Tibial artery (tissue), 4 donors: ENCODE data around the gene BACH2.
"Not testable (repeated sequence)": the region's sequence is repeated elsewhere in the genome, so short reads cannot be mapped to it uniquely, and the experiment has no call there.

Source experiments
- DNase-seq, 2 donors: peaks; one replicate each; pipeline ENCODE4 v3.0.0-alpha.2; 2019
- H3K27ac ChIP-seq, 2 donors: fragments of 200-600 bp; sonication (generic) in 1 of 2; 1 replicate in 1 of 2; 2 replicates in 1 of 2; pipeline ENCODE4 v1.5.1; 2018 to 2019; ENCODE audit warnings: mild to moderate bottlenecking in 1 of 2
- H3K27me3 ChIP-seq, 2 donors: fragments of 200-600 bp; sonication (generic) in 1 of 2; one replicate each; pipeline versions ENCODE4 v1.5.1 to v1.6.0; 2016 to 2019
- H3K36me3 ChIP-seq, 3 donors: fragments of 200-600 bp; sonication (generic) in 2 of 3; one replicate each; pipeline ENCODE4 v1.5.1; 2016 to 2019; ENCODE audit warnings: mild to moderate bottlenecking in 2 of 3
- H3K4me1 ChIP-seq, 4 donors: fragments of 200-600 bp; sonication (generic) in 2 of 4; 1 replicate in 3 of 4; 2 replicates in 1 of 4; pipeline ENCODE4 v1.5.1; 2016 to 2019
- H3K4me3 ChIP-seq, 2 donors: fragments of 200-600 bp; sonication (generic) in 1 of 2; 1 replicate in 1 of 2; 2 replicates in 1 of 2; pipeline ENCODE4 v1.5.1; 2018 to 2019; ENCODE audit warnings: mild to moderate bottlenecking in 2 of 2
- H3K9me3 ChIP-seq, 3 donors: fragments of 200-600 bp; sonication (generic) in 1 of 3; one replicate each; pipeline ENCODE4 v1.5.1; 2016 to 2019
- intact Hi-C: fragments of 100-400 bp; cut with DNase I; formaldehyde crosslinking; loops from one replicate; pipeline ENCODE4 v1.15.0; 2023; ENCODE audit warnings: low total_unique reads
- TF ChIP-seq, protein P1 (sequence below), 2 experiments: fragments of 200-600 bp in 1 of 2; fragments of 450-650 bp in 1 of 2; IDR thresholded peaks; one replicate each; pipeline ENCODE4 v1.5.1; 2017 to 2019; ENCODE audit warnings: antibody characterized with exemption in 2 of 2, mild to moderate bottlenecking in 1 of 2, moderate library complexity in 1 of 2

BACH2 gene

DNA sequence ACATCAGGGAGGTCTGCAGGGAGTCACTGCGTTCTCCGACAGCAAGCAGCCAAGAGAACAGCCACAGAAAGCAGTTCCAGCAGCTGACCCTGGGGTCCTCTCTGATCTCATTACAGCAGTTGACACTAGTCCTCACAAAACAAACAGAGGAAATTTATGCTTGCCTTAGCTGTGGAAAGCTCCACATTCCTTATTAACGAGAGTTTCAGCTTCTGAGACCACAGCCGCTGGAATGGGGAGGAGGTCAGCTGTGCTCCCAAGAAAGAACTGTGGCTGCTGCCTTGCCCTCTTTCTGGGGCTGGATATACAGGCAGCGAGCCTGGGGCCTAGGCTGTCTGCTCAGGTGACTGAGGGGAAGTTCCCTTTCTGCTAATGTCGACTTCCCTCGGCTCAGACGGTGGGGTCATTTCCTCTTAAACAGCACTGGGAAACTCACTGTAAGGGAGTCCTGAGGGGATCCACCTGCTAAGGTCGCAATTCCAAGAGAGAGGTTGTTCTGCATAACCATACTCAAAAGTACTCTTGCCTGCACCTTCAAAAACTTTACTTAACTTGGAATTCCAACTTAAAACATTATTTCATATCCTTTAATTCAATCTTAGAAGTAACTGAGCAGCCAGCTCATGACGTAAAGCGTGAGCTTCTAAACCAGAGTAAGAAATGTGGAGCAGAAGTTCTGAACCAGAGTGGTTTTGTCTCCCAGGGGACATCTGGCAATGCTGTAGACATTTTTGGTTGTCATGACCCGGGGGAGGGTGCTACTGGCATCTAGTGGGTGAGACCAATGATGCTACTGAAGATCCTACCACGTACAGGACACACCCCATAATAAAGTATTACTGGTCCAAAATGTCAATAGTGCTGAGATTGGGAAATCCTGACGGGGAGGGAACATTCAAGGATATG, 80.3 kb downstream of the BACH2 start:
- peaks cover 0 to 41% (median 25%) of the 10 kb centered on the region in 4 donors for H3K4me1 ChIP-seq
- no peaks in the 10 kb centered on the region for H3K36me3 ChIP-seq
- peak overlapping the region; percentile 2 to 27 for H3K27ac ChIP-seq
- no peaks in the 10 kb centered on the region for H3K9me3 ChIP-seq
- DNase-seq: peak; percentile 31 to 65
- intact Hi-C loops: no loop called here
- no peaks in the 10 kb centered on the region for H3K27me3 ChIP-seq
- H3K4me3 ChIP-seq: no peak overlapping the region
- TF ChIP-seq, protein P1, sequence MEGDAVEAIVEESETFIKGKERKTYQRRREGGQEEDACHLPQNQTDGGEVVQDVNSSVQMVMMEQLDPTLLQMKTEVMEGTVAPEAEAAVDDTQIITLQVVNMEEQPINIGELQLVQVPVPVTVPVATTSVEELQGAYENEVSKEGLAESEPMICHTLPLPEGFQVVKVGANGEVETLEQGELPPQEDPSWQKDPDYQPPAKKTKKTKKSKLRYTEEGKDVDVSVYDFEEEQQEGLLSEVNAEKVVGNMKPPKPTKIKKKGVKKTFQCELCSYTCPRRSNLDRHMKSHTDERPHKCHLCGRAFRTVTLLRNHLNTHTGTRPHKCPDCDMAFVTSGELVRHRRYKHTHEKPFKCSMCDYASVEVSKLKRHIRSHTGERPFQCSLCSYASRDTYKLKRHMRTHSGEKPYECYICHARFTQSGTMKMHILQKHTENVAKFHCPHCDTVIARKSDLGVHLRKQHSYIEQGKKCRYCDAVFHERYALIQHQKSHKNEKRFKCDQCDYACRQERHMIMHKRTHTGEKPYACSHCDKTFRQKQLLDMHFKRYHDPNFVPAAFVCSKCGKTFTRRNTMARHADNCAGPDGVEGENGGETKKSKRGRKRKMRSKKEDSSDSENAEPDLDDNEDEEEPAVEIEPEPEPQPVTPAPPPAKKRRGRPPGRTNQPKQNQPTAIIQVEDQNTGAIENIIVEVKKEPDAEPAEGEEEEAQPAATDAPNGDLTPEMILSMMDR (IDR thresholded peaks at IDR 0.05): no peak

DNA sequence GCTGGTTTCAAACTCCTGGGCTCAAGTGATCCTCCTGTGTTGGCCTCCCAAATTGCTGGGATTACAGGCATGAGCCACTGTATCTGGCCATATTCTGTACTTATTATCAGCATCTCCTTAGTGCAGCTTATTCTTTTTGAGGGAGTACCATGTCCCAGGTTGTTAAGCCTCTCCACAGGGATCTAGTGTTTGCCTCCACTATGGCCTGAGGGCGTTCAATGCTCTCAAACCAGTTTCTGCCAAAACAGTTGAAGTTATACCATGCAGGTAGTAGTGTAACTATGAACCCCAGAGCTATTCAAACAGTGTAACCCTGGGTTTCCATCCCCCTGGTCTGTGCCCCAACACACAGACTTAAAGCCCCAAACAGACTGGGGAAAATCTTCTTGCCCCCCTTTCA, 81.7 kb downstream of the BACH2 start:
- Histone ChIP-seq H3K27me3 (no peaks in the 10 kb centered on the region), H3K9me3 (no peaks in the 10 kb centered on the region), H3K4me3 (no peak overlapping the region), H3K4me1 (peaks cover 0 to 49% (median 25%) of the 10 kb centered on the region in 4 donors), H3K36me3 (no peaks in the 10 kb centered on the region), H3K27ac (no peak overlapping the region)
- intact Hi-C loops: no loop called here
- DNase-seq: no peak
- TF ChIP-seq, protein P1 (IDR thresholded peaks at IDR 0.05): no peak

DNA sequence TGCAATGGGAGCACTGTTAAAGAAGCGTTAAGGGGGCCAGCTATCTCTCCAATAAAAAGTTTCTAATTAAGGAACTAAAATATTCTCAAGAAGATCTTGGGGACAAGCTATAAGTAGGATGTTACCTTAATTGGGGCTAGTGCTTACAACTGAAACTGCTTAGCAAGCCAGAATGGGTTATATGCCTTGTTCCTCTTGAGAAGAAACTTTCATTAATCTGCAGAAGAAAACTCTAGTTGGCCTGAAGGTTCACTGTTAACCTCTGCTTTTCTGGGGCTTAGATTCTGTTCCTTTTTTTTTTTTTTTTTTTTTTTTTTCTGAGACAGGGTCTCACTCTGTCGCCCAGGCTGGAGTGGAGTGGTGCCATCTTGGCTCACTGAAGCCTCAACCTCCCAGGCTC, 82.2 kb downstream of the BACH2 start:
- TF ChIP-seq, protein P1 (IDR thresholded peaks at IDR 0.05): no peak
- no peak overlapping the region for H3K4me3 ChIP-seq
- no peaks in the 10 kb centered on the region for H3K9me3 ChIP-seq
- no peak overlapping the region for H3K27ac ChIP-seq
- intact Hi-C loops: no loop called here
- H3K27me3 ChIP-seq: no peaks in the 10 kb centered on the region
- H3K36me3 ChIP-seq: no peaks in the 10 kb centered on the region
- no peak for DNase-seq
- H3K4me1 ChIP-seq: peaks cover 0 to 51% (median 24%) of the 10 kb centered on the region in 4 donors

DNA sequence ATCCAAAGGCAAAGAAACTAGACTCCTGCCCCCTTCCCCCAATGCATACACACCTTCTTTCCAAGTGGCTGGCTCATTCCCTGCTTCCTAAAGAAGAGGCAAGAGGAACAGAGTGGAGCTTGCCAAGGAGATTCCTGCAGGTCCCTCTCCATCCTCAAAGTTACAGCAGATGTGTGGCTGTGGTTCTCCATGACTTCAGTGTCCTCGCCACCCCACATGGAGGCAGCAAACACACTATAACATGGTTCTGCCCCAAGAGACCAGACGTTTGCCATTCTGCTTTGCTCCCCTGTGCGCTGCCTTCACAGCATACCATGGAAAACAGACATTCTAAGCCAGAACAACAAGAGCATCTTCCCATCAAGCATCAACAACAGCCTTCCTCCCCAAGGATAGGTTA, 84.4 kb downstream of the BACH2 start:
- H3K27ac ChIP-seq: no peak overlapping the region
- H3K27me3 ChIP-seq: no peaks in the 10 kb centered on the region
- no peaks in the 10 kb centered on the region for H3K36me3 ChIP-seq
- H3K4me1 ChIP-seq: peaks cover 0 to 31% (median 9%) of the 10 kb centered on the region in 4 donors
- H3K4me3 ChIP-seq: no peak overlapping the region
- intact Hi-C loops: no loop called here
- no peaks in the 10 kb centered on the region for H3K9me3 ChIP-seq
- TF ChIP-seq, protein P1 (IDR thresholded peaks at IDR 0.05): no peak
- no peak for DNase-seq

DNA sequence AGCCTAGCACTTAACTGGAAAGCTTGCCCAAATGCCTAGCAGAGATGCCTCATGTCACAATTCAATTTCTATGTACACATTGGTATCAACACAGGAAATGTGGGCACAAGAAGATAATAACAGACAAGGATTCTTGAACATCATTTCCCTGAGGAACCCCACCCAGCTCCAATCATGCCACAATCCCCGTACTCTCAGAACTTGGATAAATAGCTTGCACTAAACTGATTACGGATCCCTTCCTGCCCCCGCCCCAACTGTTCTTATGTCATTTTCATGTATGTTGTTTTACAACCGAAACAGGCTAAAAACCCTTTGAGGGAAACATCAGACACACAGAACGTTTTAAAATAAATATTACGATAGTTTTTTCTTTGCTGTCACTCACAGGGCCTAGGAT, 87.1 kb downstream of the BACH2 start:
- Histone ChIP-seq H3K36me3 (peaks cover 0 to 9% (median 0%) of the 10 kb centered on the region in 3 donors), H3K9me3 (no peaks in the 10 kb centered on the region), H3K4me3 (no peak overlapping the region), H3K4me1 (peaks cover 0 to 12% (median 0%) of the 10 kb centered on the region in 4 donors), H3K27ac (no peak overlapping the region), H3K27me3 (no peaks in the 10 kb centered on the region)
- TF ChIP-seq, protein P1 (IDR thresholded peaks at IDR 0.05): no peak
- intact Hi-C loops: no loop called here
- no peak for DNase-seq

DNA sequence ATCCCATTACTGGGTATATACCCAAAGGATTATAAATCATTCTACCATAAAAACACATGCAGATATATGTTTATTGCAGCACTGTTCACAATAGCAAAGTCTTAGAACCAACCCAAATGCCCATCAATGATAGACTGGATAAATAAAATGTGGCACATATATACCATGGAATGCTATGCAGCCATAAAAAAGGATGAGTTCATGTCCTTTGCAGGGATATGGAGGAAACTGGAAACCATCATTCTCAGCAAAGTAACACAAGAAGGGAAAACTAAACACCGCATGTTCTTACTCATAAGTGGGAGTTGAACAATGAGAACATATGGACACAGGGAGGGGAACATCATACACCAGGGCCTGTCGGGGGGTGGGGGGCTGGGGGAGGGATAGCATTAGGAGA, 88.0 kb downstream of the BACH2 start:
- intact Hi-C loops, DNase-seq, H3K4me3 ChIP-seq, H3K36me3 ChIP-seq, H3K27ac ChIP-seq, H3K9me3 ChIP-seq, H3K27me3 ChIP-seq: not testable (repeated sequence)
- H3K4me1 ChIP-seq: peaks cover 0 to 12% (median 0%) of the 10 kb centered on the region in 4 donors
